K562 treated with DMSO at 1 percent for 4 hours (cell line): ENCODE results near the gene FBN1. TPM values are rescaled to one million over a fixed set of nuclear protein-coding genes. Genes with fewer than 3 reads are reported as not detected.

Experiments used
- total RNA-seq: library from RNA; unstranded; fragments of 300-600 nt; gene quantifications from 2 replicates; pipeline ENCODE4 v1.2.3, GENCODE V29; 2022; ENCODE audit not compliant: insufficient read depth

Gene FBN1
- 0.61 and 0.63 TPM in 2 replicates for total RNA-seq

DNA sequence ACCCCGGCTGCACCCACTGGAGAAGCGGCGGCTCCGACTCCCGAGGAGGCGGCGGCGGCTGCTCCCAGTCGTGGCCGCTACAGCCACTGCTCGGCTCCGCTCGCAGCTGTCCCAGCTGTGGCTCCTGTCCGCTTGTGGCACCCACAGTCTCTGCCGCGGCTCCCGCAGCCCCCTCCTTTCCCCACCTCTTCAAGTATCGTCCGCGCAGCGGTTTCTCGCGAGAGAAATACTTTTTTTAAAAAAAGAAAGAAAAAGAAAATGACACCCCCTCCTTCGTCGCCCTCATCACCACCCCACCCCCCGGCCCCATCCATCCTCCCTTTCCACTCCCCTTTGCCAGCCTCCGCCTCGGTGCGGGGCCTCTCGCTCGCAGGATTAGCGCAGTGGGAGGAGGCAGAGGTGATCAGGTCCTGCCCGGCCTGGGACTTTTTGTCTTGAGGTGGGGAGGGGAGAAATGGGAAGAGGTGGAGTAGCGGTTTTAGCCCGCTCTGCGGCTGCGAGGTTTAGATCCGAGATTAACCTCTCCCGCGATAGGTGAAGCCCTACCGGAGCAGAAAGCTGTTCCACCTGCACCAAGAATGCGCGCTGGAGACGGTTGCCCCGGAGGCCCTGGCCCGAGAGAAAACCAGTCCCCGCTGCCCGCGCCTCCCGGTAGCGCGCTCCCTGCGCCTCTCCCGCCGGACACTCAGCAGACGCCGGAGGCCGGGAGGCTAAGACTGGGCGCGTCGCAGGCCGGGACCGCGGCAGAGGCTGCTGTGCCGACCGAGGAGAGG lies at the start of gene FBN1:
Gene FBN1, minus strand, starts transcription at position 152 of the 773 bp plus-strand sequence. CDS start 940 bp downstream, outside the sequence.

Other genes with a start within 250 kb of the FBN1 start
- 10.1 and 25.1 TPM in 2 replicates for gene CEP152, start 165.4 kb upstream of the FBN1 start, total RNA-seq
- gene EID1, start 232.4 kb upstream of the FBN1 start, total RNA-seq = 66.5 and 68.8 TPM in 2 replicates